Prostate gland (tissue), 2 donors: ENCODE data around the gene MYNN. TPM values are rescaled to one million over a fixed set of nuclear protein-coding genes. Genes with fewer than 3 reads are reported as not detected.
A peak's percentile ranks its signal among the peaks of the same experiment; 100 is the strongest.

Experiments
- DNase-seq: peaks from one replicate; pipeline ENCODE4 v3.0.0-alpha.2; 2019; ENCODE audit warnings: low spot score
- H3K27ac ChIP-seq, 2 donors: fragments of 200-600 bp; sonication (generic); 2 replicates each; pipeline ENCODE4 v1.5.1; 2017 to 2019
- H3K27me3 ChIP-seq: fragments of 200-600 bp; sonication (generic); replicated peaks from 2 replicates; pipeline ENCODE4 v1.5.1; 2019; ENCODE audit not compliant: insufficient read depth
- H3K36me3 ChIP-seq, 2 donors: fragments of 200-600 bp; sonication (generic); 1 replicate in 1 of 2; 2 replicates in 1 of 2; pipeline versions ENCODE4 v1.5.1 to v1.8.1; 2017 to 2019
- H3K4me1 ChIP-seq: fragments of 200-600 bp; sonication (generic); replicated peaks from 2 replicates; pipeline ENCODE4 v1.5.1; 2019
- H3K4me3 ChIP-seq, 2 donors: fragments of 200-600 bp; sonication (generic); 2 replicates each; pipeline ENCODE4 v1.5.1; 2017 to 2019
- H3K9me3 ChIP-seq: fragments of 200-600 bp; sonication (generic); 2 replicates; pipeline ENCODE4 v1.5.1; 2017
- CTCF ChIP-seq, 4 experiments: fragments of 200-600 bp in 2 of 4; fragments of 450-650 bp in 2 of 4; sonication (generic) in 2 of 4; IDR thresholded peaks; 1 replicate in 3 of 4; 2 replicates in 1 of 4; pipeline ENCODE4 v1.5.1; 2016 to 2019; ENCODE audit warnings: antibody characterized with exemption in 4 of 4, mild to moderate bottlenecking in 2 of 4, moderate library complexity in 2 of 4
- POLR2A ChIP-seq: fragments of 450-650 bp; IDR thresholded peaks from one replicate; pipeline ENCODE4 v1.6.1; 2016; ENCODE audit warnings: antibody characterized with exemption, mild to moderate bottlenecking
- POLR2AphosphoS5 ChIP-seq: sonication (generic); formaldehyde crosslinking; IDR thresholded peaks from one replicate; pipeline ENCODE4 v1.6.1; 2017; ENCODE audit warnings: antibody characterized with exemption
- WGBS: methylation state at CpG from one replicate; pipeline ENCODE4 v1.1.5; 2018; 5-methylcytosine and 5-hydroxymethylcytosine counted together
- intact Hi-C: fragments of 100-400 bp; cut with DNase I; formaldehyde crosslinking; loops from one replicate; pipeline ENCODE4 v1.14.2; 2022
- total RNA-seq, 2 donors: library from RNA; depleted of rRNA; stranded (reverse); fragments of >200 nt; gene quantifications; one replicate each; pipeline ENCODE4 v1.1.0, GENCODE V29; 2016

MYNN gene
- total RNA-seq, 2 donors from 2014 or later, result 13.5 to 19.9 TPM

GRCh38 chr3:169822983-169823382 is 49.8 kb downstream of the MYNN start:
- H3K27me3 ChIP-seq, result no peaks in the 10 kb centered on the region
- H3K36me3 ChIP-seq, result no peaks in the 10 kb centered on the region
- no peaks in the 10 kb centered on the region for H3K9me3 ChIP-seq
- TF ChIP-seq POLR2A (no peak), CTCF (IDR thresholded peaks at IDR 0.05) (no peak)
- intact Hi-C loops, result no loop called here
- DNase-seq, result no peak
- H3K4me1 ChIP-seq, result no peaks in the 10 kb centered on the region
- H3K27ac ChIP-seq, result no peak overlapping the region
- H3K4me3 ChIP-seq, result no peak overlapping the region
- WGBS, result 69% methylated on average over 6 of the region's 6 CpGs

- TF ChIP-seq CTCF (IDR thresholded peaks at IDR 0.05), result no peak
- TF ChIP-seq POLR2AphosphoS5, result no peak
- TF ChIP-seq POLR2A, result no peak
- no peak overlapping the region for H3K27ac ChIP-seq
- H3K4me3 ChIP-seq, result no peak overlapping the region
- no peak for DNase-seq
- no peaks in the 10 kb centered on the region for H3K9me3 ChIP-seq
- H3K27me3 ChIP-seq, result no peaks in the 10 kb centered on the region
- intact Hi-C loops, result no loop called here
- no peaks in the 10 kb centered on the region for H3K4me1 ChIP-seq
- 86% methylated on average over 3 of the region's 3 CpGs for WGBS
- no peaks in the 10 kb centered on the region for H3K36me3 ChIP-seq
Observed at GRCh38 chr3:169825316-169825715, 52.1 kb downstream of the MYNN start.

GRCh38 chr3:169827712-169828111 is 54.5 kb downstream of the MYNN start:
- no peak for TF ChIP-seq CTCF (IDR thresholded peaks at IDR 0.05)
- no peak for TF ChIP-seq POLR2AphosphoS5
- no peak for TF ChIP-seq POLR2A
- 82% methylated on average over 4 of the region's 4 CpGs for WGBS

GRCh38 chr3:169835533-169835932 is 62.3 kb downstream of the MYNN start:
- TF ChIP-seq POLR2AphosphoS5 (peak; percentile 34), POLR2A (no peak), CTCF (IDR thresholded peaks at IDR 0.05) (no peak)
- no peaks in the 10 kb centered on the region for H3K36me3 ChIP-seq
- no peaks in the 10 kb centered on the region for H3K9me3 ChIP-seq
- intact Hi-C loops, result no loop called here
- WGBS, result 16% methylated on average over 1 of the region's 1 CpG
- H3K27ac ChIP-seq, result no peak overlapping the region
- no peaks in the 10 kb centered on the region for H3K4me1 ChIP-seq
- no peak for DNase-seq
- H3K4me3 ChIP-seq, result no peak overlapping the region
- H3K27me3 ChIP-seq, result no peaks in the 10 kb centered on the region

More at GRCh38 chr3:169827712-169828111, 54.5 kb downstream of the MYNN start:
- Histone ChIP-seq H3K27ac (no peak overlapping the region), H3K9me3 (no peaks in the 10 kb centered on the region), H3K36me3 (no peaks in the 10 kb centered on the region), H3K4me3 (no peak overlapping the region), H3K4me1 (no peaks in the 10 kb centered on the region), H3K27me3 (no peaks in the 10 kb centered on the region)
- no peak for DNase-seq
- intact Hi-C loops, result no loop called here

GRCh38 chr3:169836078-169836941 is 63.1 kb downstream of the MYNN start:
- Histone ChIP-seq H3K4me1 (no peaks in the 10 kb centered on the region), H3K36me3 (no peaks in the 10 kb centered on the region), H3K9me3 (no peaks in the 10 kb centered on the region), H3K27me3 (no peaks in the 10 kb centered on the region), H3K4me3 (no peak overlapping the region), H3K27ac (no peak overlapping the region)
- no peak for DNase-seq
- no peak for TF ChIP-seq POLR2A
- no peak for TF ChIP-seq POLR2AphosphoS5
- no peak for TF ChIP-seq CTCF (IDR thresholded peaks at IDR 0.05)
- WGBS, result 81% methylated on average over 5 of the region's 5 CpGs
- intact Hi-C loops, result no loop called here
